Endothelial cell of umbilical vein (primary cell): ENCODE measurements around the gene FBXW7. TPM values are rescaled to one million over a fixed set of nuclear protein-coding genes. Genes with fewer than 3 reads are reported as not detected.

ENCODE experiments used
- BruUV-seq: library from RNA; stranded (reverse); fragments of 400-500 nt; replicated peaks from 2 replicates; lab custom pipeline; 2021; lab: Mats Ljungman, UMichigan
- CTCF ChIA-PET: fragments of 300-600, 350-600 bp; sonication (Branson Sonifier 250); formaldehyde crosslinking; loops from one replicate; lab custom pipeline; 2021; ENCODE audit warnings: antibody characterized with exemption, inconsistent platforms; lab: Charles Lee
- POLR2A ChIA-PET: fragments of 300-600, 350-600 bp; sonication (Branson Sonifier 250); formaldehyde crosslinking; loops from one replicate; lab custom pipeline; 2021; ENCODE audit warnings: antibody characterized with exemption, inconsistent platforms; lab: Charles Lee
- DNase-seq: peaks from one replicate; pipeline ENCODE4 v3.0.0-alpha.2; 2011; ENCODE audit warnings: low read depth, low spot score
- FAIRE-seq: peaks from 2 replicates; lab custom pipeline; 2011; peaks lifted over from hg19 to GRCh38; lab: Jason Lieb, UNC
- H2AFZ ChIP-seq: 2 replicates; pipeline ENCODE4 v1.6.0; 2012; ENCODE audit warnings: low read depth, low read length, control low read depth, inconsistent platforms
- H3K27ac ChIP-seq: 2 replicates; pipeline ENCODE4 v1.5.1; 2011; ENCODE audit warnings: low read depth, mild to moderate bottlenecking, control low read depth, low read length, moderate library complexity; ENCODE audit not compliant: insufficient read depth
- H3K27me3 ChIP-seq, 2 experiments: 2 replicates each; pipeline versions ENCODE4 v1.6.0 to v1.6.1; 2011; ENCODE audit warnings: low read length in 2 of 2, mixed read lengths in 1 of 2; ENCODE audit not compliant: control insufficient read depth in 2 of 2, insufficient read depth in 2 of 2
- H3K36me3 ChIP-seq, 2 experiments: 2 replicates in 1 of 2; 3 replicates in 1 of 2; pipeline ENCODE4 v1.5.1; 2011; ENCODE audit warnings: low read length in 2 of 2, mild to moderate bottlenecking in 1 of 2, moderate library complexity in 1 of 2; ENCODE audit not compliant: control insufficient read depth in 2 of 2, insufficient read depth in 2 of 2; ENCODE audit errors: extremely low read depth in 1 of 2
- H3K4me1 ChIP-seq: 3 replicates; pipeline ENCODE4 v1.5.1; 2011; ENCODE audit warnings: mild to moderate bottlenecking, low read length; ENCODE audit not compliant: control insufficient read depth, insufficient read depth; ENCODE audit errors: extremely low read depth
- H3K4me2 ChIP-seq: 2 replicates; pipeline ENCODE4 v1.6.1; 2011; ENCODE audit warnings: low read length, control low read depth, mixed read lengths; ENCODE audit not compliant: insufficient read depth
- H3K4me3 ChIP-seq, 3 experiments: fragments of 200-600 bp in 1 of 3; sonication (generic), shearing (Covaris generic) in 1 of 3; replicated peaks in 1 of 3; 2 replicates each; pipeline ENCODE4 v1.5.1; 2011 to 2016; ENCODE audit warnings: control low read depth in 3 of 3, low read length in 3 of 3, mild to moderate bottlenecking in 2 of 3, inconsistent platforms in 1 of 3, low read depth in 1 of 3, moderate library complexity in 1 of 3; ENCODE audit not compliant: insufficient read depth in 1 of 3
- H3K79me2 ChIP-seq: 2 replicates; pipeline ENCODE4 v1.6.0; 2012; ENCODE audit warnings: low read length, inconsistent platforms; ENCODE audit not compliant: control insufficient read depth, insufficient read depth
- H3K9ac ChIP-seq: replicated peaks from 2 replicates; pipeline ENCODE3; 2011; ENCODE audit warnings: low read length, control low read depth; ENCODE audit not compliant: insufficient read depth; ENCODE audit errors: extremely low read depth
- H3K9me1 ChIP-seq: replicated peaks from 3 replicates; pipeline ENCODE4 v1.6.0; 2011; ENCODE audit warnings: mild to moderate bottlenecking, low read length; ENCODE audit not compliant: control insufficient read depth, insufficient read depth; ENCODE audit errors: extremely low read depth
- H3K9me3 ChIP-seq: replicated peaks from 2 replicates; pipeline ENCODE4 v1.5.1; 2012; ENCODE audit warnings: low read length, inconsistent platforms; ENCODE audit not compliant: control insufficient read depth, insufficient read depth
- H4K20me1 ChIP-seq: replicated peaks from 2 replicates; pipeline ENCODE3; 2011; ENCODE audit warnings: mild to moderate bottlenecking, low read length; ENCODE audit not compliant: control insufficient read depth, insufficient read depth; ENCODE audit errors: extremely low read depth
- CTCF ChIP-seq, 2 donors: IDR thresholded peaks; 1 replicate in 1 of 2; 2 replicates in 1 of 2; pipeline ENCODE4 v1.5.1; 2011; ENCODE audit warnings: low read length in 2 of 2, mild to moderate bottlenecking in 2 of 2, moderate library complexity in 2 of 2, control low read depth in 1 of 2, inconsistent platforms in 1 of 2, low read depth in 1 of 2; ENCODE audit not compliant: insufficient read depth in 1 of 2; ENCODE audit errors: extremely low read depth in 1 of 2
- EZH2 ChIP-seq: IDR thresholded peaks from 2 replicates; pipeline ENCODE4 v1.6.1; 2012; ENCODE audit warnings: borderline replicate concordance, low read depth, mild to moderate bottlenecking, moderate library complexity, low read length, inconsistent platforms; ENCODE audit not compliant: severe bottlenecking
- FOS ChIP-seq: IDR thresholded peaks from 2 replicates; pipeline ENCODE4 v1.6.1; 2011; ENCODE audit warnings: mild to moderate bottlenecking, low read length, moderate library complexity, borderline replicate concordance; ENCODE audit not compliant: insufficient read depth
- GATA2 ChIP-seq: IDR thresholded peaks from 2 replicates; pipeline ENCODE4 v1.7.0; 2011; ENCODE audit warnings: low read depth, mild to moderate bottlenecking, moderate library complexity, mixed read lengths, low read length; ENCODE audit not compliant: insufficient read length, insufficient read depth
- JUN ChIP-seq: IDR thresholded peaks from 2 replicates; pipeline ENCODE4 v1.6.1; 2011; ENCODE audit warnings: borderline replicate concordance, low read depth; ENCODE audit not compliant: insufficient read length, insufficient read depth
- MAX ChIP-seq: IDR thresholded peaks from 2 replicates; pipeline ENCODE4 v1.6.1; 2011; ENCODE audit not compliant: insufficient read depth, insufficient read length
- MYC ChIP-seq: IDR thresholded peaks from one replicate; pipeline ENCODE4 v1.6.1; 2011; ENCODE audit warnings: mild to moderate bottlenecking, low read depth, low read length
- POLR2A ChIP-seq: IDR thresholded peaks from 2 replicates; pipeline ENCODE4 v1.6.1; 2012; ENCODE audit warnings: low read depth, mild to moderate bottlenecking, control low read depth, low read length
- POLR2AphosphoS5 ChIP-seq: IDR thresholded peaks from 2 replicates; pipeline ENCODE4 v1.6.1; 2012; ENCODE audit warnings: low read depth, mild to moderate bottlenecking, control low read depth, low read length, moderate library complexity; ENCODE audit not compliant: insufficient read depth
- dilution Hi-C: fragments of 300-500 bp; cut with MboI; formaldehyde crosslinking; loops from one replicate; pipeline ENCODE4 v1.15.0; 2019; ENCODE audit warnings: low sequenced_read_pairs; ENCODE audit not compliant: extremely low pct_ligation_motif_present
- intact Hi-C: fragments of 100-400 bp; cut with micrococcal nuclease; formaldehyde crosslinking; loops from one replicate; pipeline ENCODE4 v1.10.0; 2022
- polyA plus RNA-seq, 4 experiments: library from polyadenylated mRNA; depleted of rRNA in 3 of 4; stranded (reverse) in 3 of 4; unstranded in 1 of 4; fragments of >200 nt; gene quantifications; 2 replicates each; pipeline versions ENCODE4 v1.2.1 to v1.2.3, GENCODE V29; 2011 to 2012; ENCODE audit warnings: missing spikeins in 1 of 4
- total RNA-seq: library from RNA; stranded (reverse); gene quantifications from 2 replicates; pipeline ENCODE4 v1.2.3, GENCODE V29; 2021

FBXW7 gene
- total and polyA plus RNA-seq, 2 donors (not counting 3 experiments of a cell fraction or from before 2014, with no cell fraction given) = 7.0 to 28.1 TPM

GRCh38 chr4:152357206-152357605 lies 178.7 kb downstream of the FBXW7 start:
- H3K79me2 ChIP-seq = no peaks in the 10 kb centered on the region
- H3K4me1 ChIP-seq = peaks cover 3% of the 10 kb centered on the region
- H3K9me1 ChIP-seq = no peaks in the 10 kb centered on the region
- H2AFZ ChIP-seq = no peak overlapping the region
- DNase-seq (no peak), FAIRE-seq (no peak)
- no peaks in the 10 kb centered on the region for H4K20me1 ChIP-seq
- H3K9ac ChIP-seq = no peak overlapping the region
- TF ChIP-seq POLR2AphosphoS5 = no peak
- no peak for TF ChIP-seq GATA2
- no peak for TF ChIP-seq MYC
- no peak for TF ChIP-seq JUN
- no peak for TF ChIP-seq POLR2A
- TF ChIP-seq CTCF (IDR thresholded peaks at IDR 0.05; ENCODE audit: extremely low read depth in 1 of 2, insufficient read depth in 1 of 2, low read depth in 1 of 2, low read length in 2 of 2) = no peak
- no peak for TF ChIP-seq EZH2
- no peak for TF ChIP-seq FOS
- TF ChIP-seq MAX = no peak
- CTCF ChIA-PET = interaction anchor here (2.3 to 2.7 kb wide), 2 partner anchors 8 to 13 kb away, joined by 6 to 9 read pairs; no protein-coding TSS in a partner anchor
- dilution Hi-C loops (no loop called here), intact Hi-C loops (no loop called here)
- H3K27ac ChIP-seq = no peak overlapping the region
- no peaks in the 10 kb centered on the region for H3K36me3 ChIP-seq
- no peaks in the 10 kb centered on the region for H3K9me3 ChIP-seq
- POLR2A ChIA-PET = no interaction called here
- H3K4me2 ChIP-seq = no peak overlapping the region
- H3K4me3 ChIP-seq = no peak overlapping the region
- no peaks in the 10 kb centered on the region for H3K27me3 ChIP-seq
- BruUV-seq = no TSS peak
